Nephron progenitor cell (in vitro differentiated cells): ENCODE measurements around the gene MFNG.

Experiments
- DNase-seq: peaks from one replicate; pipeline ENCODE4 v3.0.0; 2021
- H3K27ac Mint-ChIP-seq: 2 replicates; pipeline ENCODE4 v1.8.0; 2021; ENCODE audit warnings: mild to moderate bottlenecking, moderate library complexity, mixed read lengths
- H3K27me3 Mint-ChIP-seq: 2 replicates; pipeline ENCODE4 v1.8.0; 2021; ENCODE audit warnings: mild to moderate bottlenecking, low read depth, mixed read lengths; ENCODE audit not compliant: poor library complexity
- H3K36me3 Mint-ChIP-seq: 2 replicates; pipeline ENCODE4 v1.8.0; 2021; ENCODE audit warnings: low read depth, mixed read lengths
- H3K4me1 Mint-ChIP-seq: 2 replicates; pipeline ENCODE4 v1.8.0; 2021; ENCODE audit warnings: mixed read lengths
- H3K4me3 Mint-ChIP-seq: 2 replicates; pipeline ENCODE4 v1.8.0; 2021; ENCODE audit warnings: mild to moderate bottlenecking, moderate library complexity, mixed read lengths
- H3K9me3 Mint-ChIP-seq: 2 replicates; pipeline ENCODE4 v1.8.0; 2021; ENCODE audit warnings: mild to moderate bottlenecking, moderate library complexity, mixed read lengths
- TF ChIP-seq, protein P1 (sequence below): fragments of 200-600 bp; sonication (generic); IDR thresholded peaks from 2 replicates; pipeline ENCODE4 v1.5.0; 2021; ENCODE audit warnings: antibody characterized with exemption

Gene MFNG

DNA sequence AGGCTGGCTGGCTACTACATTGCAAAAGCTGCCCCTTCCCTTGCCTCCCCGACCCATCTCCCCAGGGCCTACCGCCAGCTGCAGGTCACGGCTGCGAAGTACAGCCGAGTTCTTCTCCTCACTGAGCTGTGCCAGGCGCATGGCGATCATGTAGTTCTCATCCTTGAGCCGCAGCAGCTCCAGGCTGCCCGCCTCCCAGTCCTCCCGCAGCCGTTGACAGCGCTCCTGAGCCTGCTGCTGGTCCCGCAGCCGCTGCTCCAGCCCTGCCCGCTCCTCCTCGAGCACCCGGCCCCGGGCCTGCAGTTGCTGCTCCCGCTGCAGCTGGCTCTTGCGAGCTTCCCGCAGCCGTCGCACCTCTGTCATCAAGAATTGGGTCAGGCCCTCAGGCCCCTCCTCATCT lies 29.7 kb upstream of the MFNG start:
- Mint-ChIP-seq H3K4me3 (no peak overlapping the region), H3K4me1 (peaks cover 47% of the 10 kb centered on the region), H3K9me3 (peaks cover 3% of the 10 kb centered on the region), H3K36me3 (peaks cover 11% of the 10 kb centered on the region), H3K27me3 (peaks cover 23% of the 10 kb centered on the region), H3K27ac (no peak overlapping the region)
- TF ChIP-seq, protein P1, sequence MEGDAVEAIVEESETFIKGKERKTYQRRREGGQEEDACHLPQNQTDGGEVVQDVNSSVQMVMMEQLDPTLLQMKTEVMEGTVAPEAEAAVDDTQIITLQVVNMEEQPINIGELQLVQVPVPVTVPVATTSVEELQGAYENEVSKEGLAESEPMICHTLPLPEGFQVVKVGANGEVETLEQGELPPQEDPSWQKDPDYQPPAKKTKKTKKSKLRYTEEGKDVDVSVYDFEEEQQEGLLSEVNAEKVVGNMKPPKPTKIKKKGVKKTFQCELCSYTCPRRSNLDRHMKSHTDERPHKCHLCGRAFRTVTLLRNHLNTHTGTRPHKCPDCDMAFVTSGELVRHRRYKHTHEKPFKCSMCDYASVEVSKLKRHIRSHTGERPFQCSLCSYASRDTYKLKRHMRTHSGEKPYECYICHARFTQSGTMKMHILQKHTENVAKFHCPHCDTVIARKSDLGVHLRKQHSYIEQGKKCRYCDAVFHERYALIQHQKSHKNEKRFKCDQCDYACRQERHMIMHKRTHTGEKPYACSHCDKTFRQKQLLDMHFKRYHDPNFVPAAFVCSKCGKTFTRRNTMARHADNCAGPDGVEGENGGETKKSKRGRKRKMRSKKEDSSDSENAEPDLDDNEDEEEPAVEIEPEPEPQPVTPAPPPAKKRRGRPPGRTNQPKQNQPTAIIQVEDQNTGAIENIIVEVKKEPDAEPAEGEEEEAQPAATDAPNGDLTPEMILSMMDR = no peak
- no peak for DNase-seq

DNA sequence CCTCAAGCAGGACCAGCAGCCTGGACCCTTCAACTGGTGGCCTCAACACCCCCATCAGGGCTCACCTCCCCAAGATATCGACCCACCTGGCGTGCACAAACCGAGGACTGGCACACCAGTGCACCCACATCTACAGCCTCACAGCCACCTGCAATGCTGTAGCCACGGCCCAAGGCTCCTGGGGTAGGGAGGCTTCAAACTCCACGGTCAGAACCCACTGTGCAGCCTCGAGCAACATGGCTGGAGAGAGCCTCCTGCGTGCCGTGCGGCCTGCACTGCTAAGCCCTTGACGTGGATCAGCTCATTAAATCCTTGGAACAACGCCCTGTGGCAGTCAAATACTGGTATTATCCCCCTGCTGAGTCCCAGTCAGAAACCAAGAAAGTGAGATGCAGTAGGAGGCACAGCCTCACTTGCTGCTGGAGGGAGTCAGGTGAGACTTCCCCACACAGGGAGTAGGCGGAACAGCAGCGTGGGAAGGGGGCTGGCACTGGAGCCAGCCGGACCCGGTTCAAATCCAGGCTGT lies 28.4 kb upstream of the MFNG start:
- peaks cover 11% of the 10 kb centered on the region for H3K36me3 Mint-ChIP-seq
- H3K4me3 Mint-ChIP-seq = no peak overlapping the region
- no peak for DNase-seq
- peaks cover 11% of the 10 kb centered on the region for H3K27me3 Mint-ChIP-seq
- peaks cover 3% of the 10 kb centered on the region for H3K9me3 Mint-ChIP-seq
- TF ChIP-seq, protein P1 = no peak
- peaks cover 57% of the 10 kb centered on the region for H3K4me1 Mint-ChIP-seq
- peak overlapping the region; percentile 38 for H3K27ac Mint-ChIP-seq

DNA sequence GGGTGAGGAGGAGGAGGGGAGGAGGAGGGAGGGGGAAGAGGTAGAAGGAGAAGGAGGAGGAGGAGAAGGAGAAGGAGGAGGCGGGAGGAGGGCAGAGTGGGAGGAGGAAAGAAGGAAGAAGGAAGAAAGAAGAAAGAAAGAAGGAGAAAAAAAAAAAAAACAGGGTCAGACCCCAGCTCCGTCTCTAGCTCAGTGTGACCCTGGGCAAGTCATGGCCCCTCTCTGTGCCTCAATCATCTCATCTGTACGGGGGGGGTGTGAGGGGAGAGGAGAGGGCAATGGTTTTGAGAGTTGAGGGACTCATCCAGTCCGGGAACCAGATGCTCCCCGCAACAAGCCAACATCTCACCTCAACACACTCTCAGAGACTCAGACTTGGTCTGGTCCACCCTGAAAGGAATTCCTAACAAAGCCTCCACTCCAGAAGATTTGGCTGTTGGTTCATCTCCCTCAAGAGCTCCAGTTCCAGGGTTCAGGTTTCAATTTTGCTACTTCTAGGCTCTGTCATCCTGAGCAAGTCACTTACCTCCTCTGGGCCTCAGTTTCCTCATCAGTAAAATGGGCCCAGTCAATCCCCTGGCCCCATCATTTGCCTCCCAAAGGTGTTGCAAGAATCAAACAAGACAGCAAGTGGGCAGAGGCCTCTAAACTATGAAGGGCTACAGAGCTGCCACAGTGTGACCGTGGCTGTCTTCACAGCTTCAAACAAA lies 25.4 kb upstream of the MFNG start:
- no peak for DNase-seq
- Mint-ChIP-seq H3K9me3 (peaks cover 3% of the 10 kb centered on the region), H3K27me3 (peaks cover 2% of the 10 kb centered on the region), H3K36me3 (peaks cover 11% of the 10 kb centered on the region), H3K4me3 (no peak overlapping the region), H3K4me1 (peaks cover 67% of the 10 kb centered on the region), H3K27ac (peak overlapping the region; percentile 97)
- TF ChIP-seq, protein P1 = no peak

DNA sequence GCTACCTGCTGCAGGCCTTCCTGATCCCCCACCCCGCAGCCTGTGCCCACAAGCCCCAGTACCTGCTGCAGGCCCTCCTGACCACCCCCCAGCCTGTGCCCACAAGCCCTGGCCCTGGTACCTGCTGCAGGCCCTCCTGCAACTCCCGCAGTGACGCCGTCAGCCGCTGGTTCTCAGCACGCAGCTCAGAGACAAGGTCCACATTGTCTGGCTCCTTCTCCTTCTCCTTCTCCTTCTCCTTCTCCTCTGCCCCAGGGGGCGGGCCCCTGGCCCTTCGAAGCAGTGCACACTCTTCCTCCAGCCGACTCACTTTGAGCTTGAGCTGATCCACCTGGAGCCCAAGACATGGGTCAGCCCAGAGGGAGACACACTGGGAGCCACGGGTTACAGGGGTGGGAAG lies 23.9 kb upstream of the MFNG start:
- no peak for DNase-seq
- H3K27ac Mint-ChIP-seq = peak overlapping the region; percentile 91
- H3K4me3 Mint-ChIP-seq = no peak overlapping the region
- peaks cover 74% of the 10 kb centered on the region for H3K4me1 Mint-ChIP-seq
- H3K27me3 Mint-ChIP-seq = peaks cover 4% of the 10 kb centered on the region
- no peaks in the 10 kb centered on the region for H3K9me3 Mint-ChIP-seq
- H3K36me3 Mint-ChIP-seq = no peaks in the 10 kb centered on the region
- TF ChIP-seq, protein P1 = no peak

DNA sequence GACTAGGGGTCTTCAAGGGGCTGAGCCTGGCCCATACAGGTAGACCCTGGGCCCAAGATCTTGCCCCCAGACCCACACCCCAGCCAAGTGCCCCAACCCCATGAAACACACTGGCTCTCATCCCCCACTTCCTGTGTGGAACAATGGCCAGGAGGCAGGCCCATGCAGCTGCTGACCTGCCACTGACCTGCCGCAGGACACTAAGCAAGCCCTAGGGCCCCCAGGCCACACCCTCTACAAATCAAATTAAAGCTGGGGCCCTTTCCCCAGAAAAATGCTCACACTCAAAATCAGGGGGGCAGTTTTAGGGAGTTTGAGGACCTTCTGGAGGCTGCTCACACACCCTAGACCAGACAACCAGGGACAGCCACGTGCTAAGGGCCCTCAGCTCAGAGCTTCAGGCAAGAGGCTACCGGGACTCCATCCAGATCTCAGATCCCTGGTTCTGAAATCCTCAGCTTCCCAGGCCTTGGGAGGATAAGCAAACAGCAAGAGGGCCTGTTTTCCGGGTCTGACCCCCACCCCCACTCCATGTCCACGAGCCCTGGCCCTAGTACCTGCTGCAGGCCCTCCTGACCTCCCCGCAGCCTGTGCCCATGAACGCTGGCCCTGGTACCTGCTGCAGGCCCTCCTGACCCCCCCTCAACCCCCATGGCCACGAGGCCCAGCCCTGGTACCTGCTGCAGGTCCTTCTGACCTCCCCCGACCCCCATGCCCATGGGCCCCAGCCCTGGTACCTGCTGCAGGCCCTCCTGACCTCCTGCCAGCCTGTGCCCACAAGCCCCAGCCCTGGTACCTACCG lies 23.1 kb upstream of the MFNG start:
- Mint-ChIP-seq H3K27me3 (peaks cover 4% of the 10 kb centered on the region), H3K27ac (peak overlapping the region; percentile 87), H3K4me1 (peaks cover 70% of the 10 kb centered on the region), H3K4me3 (peak overlapping the region; percentile 13), H3K9me3 (no peaks in the 10 kb centered on the region), H3K36me3 (peaks cover 5% of the 10 kb centered on the region)
- TF ChIP-seq, protein P1 = no peak
- no peak for DNase-seq
